Retinal pigment epithelial cell (primary cell): ENCODE measurements around the gene FYTTD1.

Source experiments
- DNase-seq: peaks from one replicate; pipeline ENCODE4 v3.0.0-alpha.2; 2010; ENCODE audit warnings: low read depth
- H3K4me3 ChIP-seq: 2 replicates; pipeline ENCODE4 v1.5.1; 2011; ENCODE audit warnings: mild to moderate bottlenecking, low read length, control low read depth, moderate library complexity
- TF ChIP-seq, protein P1 (sequence below): conservative IDR thresholded peaks from 2 replicates; pipeline ENCODE4 v1.5.1; 2011; ENCODE audit warnings: low read depth, low read length, control low read depth, inconsistent platforms

FYTTD1 gene

DNA sequence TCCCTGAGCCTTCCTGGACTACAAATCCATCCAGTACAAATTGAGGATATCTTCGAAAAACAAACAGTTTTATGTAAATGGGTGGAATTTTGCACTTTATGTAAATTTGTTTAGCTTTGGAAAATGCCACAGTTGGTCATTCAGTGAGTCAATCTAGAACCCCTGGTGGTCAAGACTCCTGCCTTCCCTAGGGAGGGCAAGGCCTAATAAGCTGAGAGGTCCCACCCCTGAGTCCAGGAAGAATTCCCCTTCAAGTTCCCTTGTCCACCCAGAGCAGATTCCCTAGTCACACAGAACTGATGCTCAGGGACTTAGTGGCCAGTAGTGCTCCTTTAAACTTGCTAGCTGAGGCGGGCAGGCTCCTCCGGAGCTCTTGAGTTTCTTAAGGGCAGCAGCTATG is 6.9 kb upstream of the FYTTD1 start:
- H3K4me3 ChIP-seq = no peak overlapping the region
- TF ChIP-seq, protein P1, sequence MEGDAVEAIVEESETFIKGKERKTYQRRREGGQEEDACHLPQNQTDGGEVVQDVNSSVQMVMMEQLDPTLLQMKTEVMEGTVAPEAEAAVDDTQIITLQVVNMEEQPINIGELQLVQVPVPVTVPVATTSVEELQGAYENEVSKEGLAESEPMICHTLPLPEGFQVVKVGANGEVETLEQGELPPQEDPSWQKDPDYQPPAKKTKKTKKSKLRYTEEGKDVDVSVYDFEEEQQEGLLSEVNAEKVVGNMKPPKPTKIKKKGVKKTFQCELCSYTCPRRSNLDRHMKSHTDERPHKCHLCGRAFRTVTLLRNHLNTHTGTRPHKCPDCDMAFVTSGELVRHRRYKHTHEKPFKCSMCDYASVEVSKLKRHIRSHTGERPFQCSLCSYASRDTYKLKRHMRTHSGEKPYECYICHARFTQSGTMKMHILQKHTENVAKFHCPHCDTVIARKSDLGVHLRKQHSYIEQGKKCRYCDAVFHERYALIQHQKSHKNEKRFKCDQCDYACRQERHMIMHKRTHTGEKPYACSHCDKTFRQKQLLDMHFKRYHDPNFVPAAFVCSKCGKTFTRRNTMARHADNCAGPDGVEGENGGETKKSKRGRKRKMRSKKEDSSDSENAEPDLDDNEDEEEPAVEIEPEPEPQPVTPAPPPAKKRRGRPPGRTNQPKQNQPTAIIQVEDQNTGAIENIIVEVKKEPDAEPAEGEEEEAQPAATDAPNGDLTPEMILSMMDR = no peak
- DNase-seq = no peak

DNA sequence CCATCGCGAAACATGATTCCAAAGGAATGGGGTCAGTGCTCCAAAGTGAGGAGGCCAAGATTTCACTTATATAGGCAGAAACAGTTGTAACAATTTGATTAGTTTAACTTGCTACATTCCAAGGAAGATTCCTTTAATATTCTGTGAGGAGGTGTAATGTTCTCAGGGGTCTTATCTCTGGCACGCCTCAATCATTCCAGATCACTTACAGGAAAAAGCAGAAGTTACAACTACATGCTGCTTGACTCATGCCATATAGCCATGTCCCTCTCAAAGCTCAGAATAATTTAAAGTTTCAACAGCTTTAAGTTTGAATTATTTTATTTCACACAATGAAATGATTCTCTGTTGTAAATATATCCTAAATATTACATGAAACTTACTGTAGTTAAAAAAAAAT is 3.5 kb upstream of the FYTTD1 start:
- DNase-seq = no peak
- no peak overlapping the region for H3K4me3 ChIP-seq
- TF ChIP-seq, protein P1 = no peak

DNA sequence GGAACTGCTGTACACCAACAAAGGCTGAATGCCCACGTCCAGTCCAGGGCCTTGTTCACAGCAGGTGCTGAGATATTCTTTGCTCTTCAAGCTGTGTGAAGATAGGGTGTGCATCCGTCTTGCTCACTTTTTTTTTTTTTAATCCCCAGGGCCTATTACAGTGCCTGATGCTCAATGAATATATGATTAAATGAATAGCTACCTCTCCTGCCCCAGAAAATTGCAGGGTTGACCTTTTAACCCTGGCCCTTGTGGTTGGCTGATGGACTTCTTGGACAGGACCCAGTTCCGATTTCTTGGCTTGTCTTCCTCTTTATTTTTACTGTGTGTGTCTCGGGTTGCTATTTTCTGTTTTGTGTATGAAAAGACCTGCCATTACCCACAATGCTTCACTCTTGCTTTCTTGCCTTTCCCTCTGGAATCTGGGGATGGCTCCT is 2.9 kb upstream of the FYTTD1 start:
- no peak overlapping the region for H3K4me3 ChIP-seq
- TF ChIP-seq, protein P1 = no peak
- no peak for DNase-seq

DNA sequence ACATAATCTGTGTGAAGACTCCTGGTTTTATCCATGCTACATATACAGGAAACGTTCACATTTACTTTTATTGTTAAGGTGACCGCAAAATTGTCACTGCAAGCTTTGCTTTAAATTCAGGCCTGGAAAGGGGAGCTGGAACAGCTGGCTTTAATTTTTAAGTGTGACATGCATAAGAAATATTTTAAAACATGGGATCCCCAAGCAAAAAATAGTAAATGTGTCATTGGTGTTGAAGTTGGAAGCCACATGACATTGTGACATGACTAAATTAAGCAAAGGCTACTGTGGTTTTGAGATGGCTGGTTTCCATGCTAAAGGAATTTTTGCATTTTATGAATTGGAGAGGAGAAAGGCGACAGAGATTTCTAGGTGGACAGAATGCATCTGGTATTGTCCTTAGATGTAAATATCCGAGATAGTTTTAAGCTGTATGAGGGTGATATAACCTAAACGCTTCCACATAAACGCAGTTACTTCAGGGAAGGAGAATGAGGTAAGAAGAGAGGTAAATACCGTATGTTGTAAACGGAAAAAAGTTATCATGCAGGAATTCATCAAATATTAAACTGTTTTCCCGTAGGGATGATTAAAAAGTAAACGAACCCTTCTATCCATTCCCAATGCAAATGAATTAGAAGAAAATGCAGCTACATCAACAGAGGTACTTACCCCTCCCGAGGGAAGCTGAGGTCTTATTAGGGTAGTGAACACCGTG is 927 bp upstream of the FYTTD1 start:
- TF ChIP-seq, protein P1 = no peak
- DNase-seq = no peak
- H3K4me3 ChIP-seq = peak overlapping the region; percentile 79

DNA sequence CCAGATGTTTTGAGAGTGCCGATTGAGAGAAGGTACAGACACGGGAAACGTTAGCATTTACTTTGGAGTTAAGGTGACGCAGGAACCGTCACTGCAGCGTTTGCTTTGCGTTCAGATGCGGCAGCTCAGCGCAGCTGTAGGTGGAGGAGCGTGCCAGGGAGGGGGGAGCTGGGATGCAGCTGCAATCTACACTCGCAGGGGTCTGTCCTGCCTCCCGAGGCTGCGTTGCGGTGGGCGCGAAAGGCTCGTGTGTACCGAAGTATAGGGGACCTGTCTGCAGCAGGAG is 425 bp upstream of the FYTTD1 start:
- H3K4me3 ChIP-seq = peak overlapping the region; percentile 79
- DNase-seq = no peak

DNA sequence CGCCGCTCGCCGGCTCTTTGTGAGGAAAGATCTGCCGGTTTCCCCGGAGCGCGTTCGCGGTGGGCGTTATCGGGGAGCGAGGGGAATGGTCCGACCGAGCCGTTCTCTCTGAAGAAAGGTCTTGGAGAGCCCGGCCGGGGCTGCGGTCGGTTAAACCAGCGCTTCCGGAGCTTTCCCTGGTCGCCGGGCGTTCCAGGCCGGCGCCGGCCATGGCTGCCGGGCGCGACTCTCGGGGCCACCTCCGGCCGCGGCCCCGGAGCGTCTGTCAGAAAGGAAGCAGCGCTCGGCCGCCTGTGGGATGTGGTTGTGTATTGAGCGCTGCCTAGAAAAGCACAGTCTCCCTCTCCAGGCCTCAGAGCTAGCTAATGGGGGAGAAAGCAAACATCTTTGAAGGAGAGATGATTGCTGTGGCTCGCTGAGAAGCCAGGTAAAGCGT is 731 bp downstream of the FYTTD1 start:
- H3K4me3 ChIP-seq = peak overlapping the region; percentile 79
- DNase-seq = no peak
- TF ChIP-seq, protein P1 = peak; percentile 5

More for the DNA sequence above, 425 bp upstream of the FYTTD1 start:
- TF ChIP-seq, protein P1 = no peak
